ENCODE results near the gene GPR107. TPM values are rescaled to one million over a fixed set of nuclear protein-coding genes. Genes with fewer than 3 reads are reported as not detected.

The GPR107 gene
- polyA plus RNA-seq, 2 of the 4 experiments (the other 2 are of a cell fraction), result 28.1 to 45.1 TPM

- TF ChIP-seq REST (IDR thresholded peaks at IDR 0.05) (no peak), MYC (IDR thresholded peaks at IDR 0.05; ENCODE audit: borderline replicate concordance, low read length) (no peak), FOSB (CRISPR knock-in tag; IDR thresholded peaks at IDR 0.05) (no peak), TP53 (CRISPR knock-in tag; IDR thresholded peaks at IDR 0.05) (no peak)
Observed at GRCh38 chr9:130026583-130027340, 26.9 kb upstream of the GPR107 start (continued).

DNA sequence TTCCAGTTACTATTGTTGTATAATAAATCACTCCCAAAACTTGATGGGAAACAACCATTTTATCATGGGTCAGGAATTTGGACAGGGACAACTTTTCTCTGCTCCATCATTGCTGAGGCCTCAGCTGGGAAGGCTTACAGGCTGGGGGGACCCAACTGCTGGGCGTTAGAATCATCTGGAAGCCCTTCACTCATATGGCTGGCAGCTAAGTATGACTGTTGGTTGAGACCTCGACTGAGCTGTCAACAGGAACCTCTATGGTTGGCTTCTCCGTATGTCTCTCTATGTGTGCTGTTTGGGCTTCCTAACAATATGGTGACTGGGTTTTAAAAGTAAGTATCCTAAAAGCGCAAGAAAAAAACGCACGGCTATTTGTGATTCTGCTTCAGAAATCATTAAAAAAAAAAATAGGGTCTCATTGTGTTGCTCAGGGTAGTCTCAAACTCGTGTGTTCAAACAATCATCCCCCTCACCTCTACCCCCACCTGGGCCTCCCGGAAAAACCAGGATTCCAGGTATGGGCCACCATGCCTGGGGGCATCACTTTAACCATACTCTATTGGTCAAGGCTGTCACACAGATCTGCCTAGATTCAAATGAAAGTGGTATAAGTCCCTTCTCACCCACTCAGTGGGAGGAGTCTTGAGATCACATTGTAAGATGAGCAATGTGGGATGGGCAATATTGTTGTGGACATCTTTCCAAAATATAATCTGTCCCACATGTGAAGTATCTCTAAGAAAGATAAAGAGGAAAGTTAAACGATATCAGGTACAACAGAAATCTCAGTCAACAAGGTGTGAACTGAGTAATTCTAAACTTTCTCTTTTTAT, 26.0 kb upstream of the GPR107 start:
- H3K4me3 ChIP-seq, result no peak overlapping the region
- DNase-seq (ENCODE audit: low read depth in 1 of 2, low spot score in 1 of 2), result no peak
- TF ChIP-seq CHD2 (IDR thresholded peaks at IDR 0.05; ENCODE audit: low read length, partially characterized antibody) (no peak), HOXB13 (CRISPR knock-in tag; IDR thresholded peaks at IDR 0.05; ENCODE audit: low read depth) (no peak), ZSCAN20 (CRISPR knock-in tag; IDR thresholded peaks at IDR 0.05) (no peak), REST (IDR thresholded peaks at IDR 0.05) (no peak), RCOR1 (IDR thresholded peaks at IDR 0.05; ENCODE audit: low read depth, low read length) (no peak), HES2 (IDR thresholded peaks at IDR 0.05) (no peak), NPAS2 (CRISPR knock-in tag; IDR thresholded peaks at IDR 0.05; ENCODE audit: borderline replicate concordance) (no peak), NFE2L2 (conservative IDR thresholded peaks at IDR 0.05; ENCODE audit: low read length) (no peak), FOXS1 (CRISPR knock-in tag; IDR thresholded peaks at IDR 0.05) (no peak), TFCP2L1 (CRISPR knock-in tag; IDR thresholded peaks at IDR 0.05) (no peak), GATA3 (IDR thresholded peaks at IDR 0.05; ENCODE audit: borderline replicate concordance) (no peak), CHD4 (IDR thresholded peaks at IDR 0.05; ENCODE audit: borderline replicate concordance) (no peak), CBX8 (IDR thresholded peaks at IDR 0.05) (no peak), ZNF302 (CRISPR knock-in tag; IDR thresholded peaks at IDR 0.05) (no peak), ELK1 (IDR thresholded peaks at IDR 0.05; ENCODE audit: low read depth, low read length) (no peak), EHF (CRISPR knock-in tag; IDR thresholded peaks at IDR 0.05) (no peak), PHF8 (IDR thresholded peaks at IDR 0.05; ENCODE audit: borderline replicate concordance, low read depth) (no peak), KDM5A (IDR thresholded peaks at IDR 0.05) (no peak)
- TF ChIP-seq, protein P1, sequence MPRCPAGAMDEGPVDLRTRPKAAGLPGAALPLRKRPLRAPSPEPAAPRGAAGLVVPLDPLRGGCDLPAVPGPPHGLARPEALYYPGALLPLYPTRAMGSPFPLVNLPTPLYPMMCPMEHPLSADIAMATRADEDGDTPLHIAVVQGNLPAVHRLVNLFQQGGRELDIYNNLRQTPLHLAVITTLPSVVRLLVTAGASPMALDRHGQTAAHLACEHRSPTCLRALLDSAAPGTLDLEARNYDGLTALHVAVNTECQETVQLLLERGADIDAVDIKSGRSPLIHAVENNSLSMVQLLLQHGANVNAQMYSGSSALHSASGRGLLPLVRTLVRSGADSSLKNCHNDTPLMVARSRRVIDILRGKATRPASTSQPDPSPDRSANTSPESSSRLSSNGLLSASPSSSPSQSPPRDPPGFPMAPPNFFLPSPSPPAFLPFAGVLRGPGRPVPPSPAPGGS (IDR thresholded peaks at IDR 0.05), result no peak
- TF ChIP-seq, protein P2, sequence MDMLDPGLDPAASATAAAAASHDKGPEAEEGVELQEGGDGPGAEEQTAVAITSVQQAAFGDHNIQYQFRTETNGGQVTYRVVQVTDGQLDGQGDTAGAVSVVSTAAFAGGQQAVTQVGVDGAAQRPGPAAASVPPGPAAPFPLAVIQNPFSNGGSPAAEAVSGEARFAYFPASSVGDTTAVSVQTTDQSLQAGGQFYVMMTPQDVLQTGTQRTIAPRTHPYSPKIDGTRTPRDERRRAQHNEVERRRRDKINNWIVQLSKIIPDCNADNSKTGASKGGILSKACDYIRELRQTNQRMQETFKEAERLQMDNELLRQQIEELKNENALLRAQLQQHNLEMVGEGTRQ (IDR thresholded peaks at IDR 0.05), result no peak
- ChIA-PET CTCF (interaction anchor here (1.0 to 3.5 kb wide), 7 partner anchors 12 to 143 kb away, joined by 3 to 13 read pairs (median 3); no protein-coding TSS in a partner anchor), POLR2A (no interaction called here)
- 87% methylated on average over 9 of the region's 9 CpGs for WGBS (ENCODE audit: missing lambda C conversion rate)
- H3K9me3 ChIP-seq, result peaks cover 5% of the 10 kb centered on the region; the same call in 1 of the 3 replicates
- no peak overlapping the region for H3K27ac ChIP-seq
- no peak overlapping the region for H3K4me2 ChIP-seq
- FAIRE-seq, result no peak
- no peak for ATAC-seq
- H3K4me1 ChIP-seq, result peaks cover 34% of the 10 kb centered on the region

Data from A549 (cell line).